Stimulated activated effector memory CD8-positive, alpha-beta T cell treated with anti-CD3 and anti-CD28 coated beads, Interleukin-12 subunit alpha, Interleukin-12 subunit beta, amount 100 ng/mL, for 72 hours (primary cell): Measurements from ENCODE around the gene TEX38.
"Not testable (repeated sequence)": the region's sequence is repeated elsewhere in the genome, so short reads cannot be mapped to it uniquely, and the experiment has no call there.

Source experiments
- ATAC-seq: fragments of 150-1000 bp; cut with Tn5 transposase; 2 replicates; pipeline ENCODE4 v1.10.0; 2021
- DNase-seq, 2 donors: peaks; one replicate each; pipeline ENCODE4 v3.0.0; 2021 to 2022; ENCODE audit warnings: low spot score in 2 of 2
- H3K27ac Mint-ChIP-seq: one replicate; pipeline ENCODE4 v1.8.0; 2022; ENCODE audit warnings: mild to moderate bottlenecking, mixed read lengths
- H3K36me3 Mint-ChIP-seq: one replicate; pipeline ENCODE4 v1.8.0; 2022; ENCODE audit warnings: mild to moderate bottlenecking, mixed read lengths
- H3K4me1 Mint-ChIP-seq: one replicate; pipeline ENCODE4 v1.8.0; 2022; ENCODE audit warnings: mixed read lengths
- H3K4me3 Mint-ChIP-seq: one replicate; pipeline ENCODE4 v1.8.0; 2022; ENCODE audit warnings: mild to moderate bottlenecking, mixed read lengths
- H3K9me3 Mint-ChIP-seq: one replicate; pipeline ENCODE4 v1.8.0; 2022; ENCODE audit warnings: mixed read lengths

TEX38 gene

GRCh38 chr1:46690931-46691421 is 19.3 kb downstream of the TEX38 start:
- peaks cover 99% of the 10 kb centered on the region for H3K36me3 Mint-ChIP-seq

DNA sequence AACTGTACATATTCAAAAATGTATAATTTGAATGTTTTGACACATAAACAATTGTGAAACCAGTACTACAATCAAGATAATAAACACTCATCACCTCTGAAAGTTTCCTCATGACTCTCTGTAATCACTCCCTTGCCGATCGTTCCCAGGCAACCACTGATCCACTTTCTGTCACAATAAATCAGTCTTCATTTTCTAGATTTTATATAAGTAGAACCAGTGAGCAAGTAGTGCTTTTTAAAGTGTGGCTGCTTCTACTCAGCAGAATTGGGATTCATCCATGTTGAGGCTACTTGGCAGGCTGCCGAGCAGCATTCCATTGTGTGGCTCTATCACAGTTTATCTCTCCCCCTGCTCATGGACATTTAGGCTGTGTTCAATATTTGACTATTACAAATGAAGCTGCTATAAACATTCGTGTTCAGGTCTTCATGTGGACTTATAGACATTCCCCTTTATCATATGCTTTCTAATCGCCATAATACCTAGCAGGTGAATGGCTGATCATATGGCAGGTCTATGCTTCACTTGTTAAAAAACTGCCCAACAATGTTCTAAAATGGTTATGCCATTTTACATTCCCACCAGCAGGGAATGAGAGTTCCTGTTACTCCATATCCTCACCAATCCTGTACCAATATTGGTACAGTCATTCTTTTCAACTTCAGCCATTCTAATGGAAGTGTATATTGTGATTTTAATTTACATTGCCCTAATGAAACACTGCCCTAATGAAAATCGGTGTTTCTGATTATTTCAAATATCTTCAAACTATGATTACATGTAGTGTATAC is 20.5 kb downstream of the TEX38 start:
- Mint-ChIP-seq H3K9me3 (peaks cover 3% of the 10 kb centered on the region), H3K36me3 (peaks cover 99% of the 10 kb centered on the region), H3K27ac (peak overlapping the region; percentile 43), H3K4me3 (no peak overlapping the region), H3K4me1 (no peaks in the 10 kb centered on the region)
- ATAC-seq (no peak), DNase-seq (no peak)

More at GRCh38 chr1:46690931-46691421, 19.3 kb downstream of the TEX38 start:
- Mint-ChIP-seq H3K9me3 (peaks cover 3% of the 10 kb centered on the region), H3K27ac (peak overlapping the region; percentile 3), H3K4me1 (no peaks in the 10 kb centered on the region), H3K4me3 (no peak overlapping the region)
- DNase-seq (no peak), ATAC-seq (no peak)

DNA sequence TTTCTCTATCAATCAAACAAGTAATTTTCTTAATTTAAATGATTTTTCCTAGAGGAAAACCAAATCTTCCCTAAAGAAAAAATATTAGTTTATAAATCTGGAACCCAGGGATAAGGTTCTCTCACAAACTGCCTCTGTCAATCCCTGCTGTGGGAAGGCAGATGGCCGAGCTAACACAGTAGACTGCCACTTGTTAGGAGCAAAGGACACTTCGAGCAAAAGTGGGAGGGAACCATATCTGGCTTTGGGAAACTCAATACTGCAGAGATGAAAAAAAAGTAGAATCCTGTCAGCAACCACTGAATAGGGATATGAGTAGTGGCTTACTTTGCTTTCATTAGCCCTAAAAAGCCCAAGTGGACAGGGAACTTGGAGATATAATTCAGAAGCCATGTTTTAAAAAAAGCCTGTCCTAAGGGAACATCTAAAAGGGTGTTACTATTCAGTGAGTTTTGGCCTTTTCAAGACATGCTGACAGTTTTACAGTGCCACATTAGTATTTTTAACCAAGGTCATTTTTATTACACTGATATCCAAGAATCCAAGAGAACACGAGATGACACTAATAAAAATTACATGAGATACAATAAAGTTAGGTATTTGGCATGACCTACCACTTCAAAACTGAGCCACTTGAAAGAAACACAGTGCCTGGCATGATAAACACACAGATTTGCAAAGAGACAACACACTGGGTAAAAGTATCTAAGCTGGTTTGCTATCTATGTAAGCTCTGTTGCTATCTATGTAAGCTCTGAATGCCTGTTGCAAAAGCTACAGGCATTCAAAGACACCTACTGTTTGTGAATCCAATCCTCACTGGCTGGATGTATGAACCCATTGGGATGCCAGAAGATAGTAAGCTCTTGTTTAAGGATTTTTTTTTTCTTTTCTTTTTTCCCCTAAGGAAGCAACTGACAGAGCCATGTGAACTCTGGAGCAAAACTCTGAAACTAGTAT is 21.4 kb downstream of the TEX38 start:
- H3K4me3 Mint-ChIP-seq = no peak overlapping the region
- peaks cover 3% of the 10 kb centered on the region for H3K9me3 Mint-ChIP-seq
- peak overlapping the region; percentile 43 for H3K27ac Mint-ChIP-seq

DNA sequence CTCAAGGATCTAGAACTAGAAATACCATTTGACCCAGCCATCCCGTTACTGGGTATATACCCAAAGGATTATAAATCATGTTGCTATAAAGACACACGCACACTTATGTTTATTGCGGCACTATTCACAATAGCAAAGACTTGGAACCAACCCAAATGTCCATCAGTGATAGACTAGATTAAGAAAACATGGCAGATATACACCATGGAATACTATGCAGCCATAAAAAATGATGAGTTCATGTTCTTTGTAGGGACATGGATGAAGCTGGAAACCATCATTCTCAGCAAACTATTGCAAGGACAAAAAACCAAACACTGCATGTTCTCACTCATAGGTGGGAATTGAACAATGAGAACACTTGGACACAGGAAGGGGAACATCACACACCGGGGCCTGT is 23.0 kb downstream of the TEX38 start:
- not testable (repeated sequence) for H3K27ac Mint-ChIP-seq, ATAC-seq, H3K9me3 Mint-ChIP-seq, DNase-seq, H3K4me3 Mint-ChIP-seq
- H3K36me3 Mint-ChIP-seq = peaks cover 88% of the 10 kb centered on the region
- H3K4me1 Mint-ChIP-seq = peaks cover 14% of the 10 kb centered on the region

More for the DNA sequence above, 21.4 kb downstream of the TEX38 start:
- H3K36me3 Mint-ChIP-seq = peaks cover 98% of the 10 kb centered on the region
- ATAC-seq (no peak), DNase-seq (no peak)
- no peaks in the 10 kb centered on the region for H3K4me1 Mint-ChIP-seq

DNA sequence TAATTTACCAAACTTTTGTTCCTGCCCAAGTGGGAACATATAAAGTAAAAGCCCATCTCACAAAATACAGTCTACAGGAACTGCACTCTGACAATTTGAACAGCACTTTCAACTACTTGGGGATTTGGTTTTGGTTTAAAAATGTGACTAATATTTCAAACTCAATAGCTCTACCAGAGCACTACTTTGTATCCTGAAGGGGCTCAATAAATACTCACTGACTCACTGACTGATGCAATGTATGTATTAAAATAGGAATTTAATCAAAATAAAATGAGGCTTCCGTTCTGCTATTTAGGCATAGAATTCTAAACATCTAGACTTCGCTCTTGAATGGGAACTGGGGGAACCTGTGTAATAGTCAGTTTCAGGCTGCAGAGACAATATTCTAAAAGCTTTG is 25.4 kb downstream of the TEX38 start:
- ATAC-seq (no peak), DNase-seq (no peak)
- no peak overlapping the region for H3K4me3 Mint-ChIP-seq
- peaks cover 34% of the 10 kb centered on the region for H3K4me1 Mint-ChIP-seq
- H3K27ac Mint-ChIP-seq = peak overlapping the region; percentile 3
- H3K36me3 Mint-ChIP-seq = peaks cover 79% of the 10 kb centered on the region
- peaks cover 3% of the 10 kb centered on the region for H3K9me3 Mint-ChIP-seq

GRCh38 chr1:46699666-46700065 is 28.0 kb downstream of the TEX38 start:
- ATAC-seq (peak; percentile 13), DNase-seq (no peak)
- peaks cover 3% of the 10 kb centered on the region for H3K9me3 Mint-ChIP-seq
- peaks cover 45% of the 10 kb centered on the region for H3K4me1 Mint-ChIP-seq
- peaks cover 76% of the 10 kb centered on the region for H3K36me3 Mint-ChIP-seq
- no peak overlapping the region for H3K4me3 Mint-ChIP-seq
- peak overlapping the region; percentile 2 for H3K27ac Mint-ChIP-seq

GRCh38 chr1:46703927-46704641 is 32.4 kb downstream of the TEX38 start:
- Mint-ChIP-seq H3K4me3 (no peak overlapping the region), H3K9me3 (no peaks in the 10 kb centered on the region), H3K36me3 (peaks cover 83% of the 10 kb centered on the region), H3K4me1 (peaks cover 38% of the 10 kb centered on the region), H3K27ac (peak overlapping the region; percentile 43)
- DNase-seq = no peak
- no peak for ATAC-seq

- peaks cover 93% of the 10 kb centered on the region for H3K36me3 Mint-ChIP-seq
- DNase-seq (no peak), ATAC-seq (peak; percentile 48)
- H3K9me3 Mint-ChIP-seq = no peaks in the 10 kb centered on the region
- no peak overlapping the region for H3K27ac Mint-ChIP-seq
- peaks cover 34% of the 10 kb centered on the region for H3K4me1 Mint-ChIP-seq
- H3K4me3 Mint-ChIP-seq = no peak overlapping the region
Measured at GRCh38 chr1:46705408-46705807, 33.8 kb downstream of the TEX38 start.

DNA sequence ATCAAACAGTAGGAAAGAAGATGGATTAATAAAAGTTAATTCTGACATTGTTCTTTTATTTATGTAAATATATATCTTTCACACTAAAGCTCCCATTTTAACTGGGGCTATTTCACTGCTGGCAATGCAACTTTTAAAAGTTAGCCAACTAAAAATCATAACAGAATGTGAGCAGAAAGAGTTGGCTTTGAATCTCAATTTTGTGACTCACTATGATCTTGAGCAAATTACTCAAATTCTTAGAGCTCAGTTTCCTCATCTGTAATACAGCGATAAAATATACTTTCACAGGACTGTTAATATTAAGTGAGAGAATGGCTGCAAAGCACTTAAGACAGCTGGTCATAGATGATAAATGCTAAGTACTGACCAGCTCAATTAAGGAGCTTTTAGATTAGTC is 36.5 kb downstream of the TEX38 start:
- H3K4me1 Mint-ChIP-seq = peaks cover 12% of the 10 kb centered on the region
- no peak overlapping the region for H3K4me3 Mint-ChIP-seq
- no peaks in the 10 kb centered on the region for H3K9me3 Mint-ChIP-seq
- H3K27ac Mint-ChIP-seq = peak overlapping the region; percentile 57
- H3K36me3 Mint-ChIP-seq = peaks cover 99% of the 10 kb centered on the region
- ATAC-seq (no peak), DNase-seq (no peak)

GRCh38 chr1:46714976-46715375 is 43.3 kb downstream of the TEX38 start:
- DNase-seq = no peak
- ATAC-seq = no peak
- Mint-ChIP-seq H3K4me3 (no peak overlapping the region), H3K36me3 (peaks cover 80% of the 10 kb centered on the region), H3K9me3 (no peaks in the 10 kb centered on the region), H3K27ac (no peak overlapping the region), H3K4me1 (peaks cover 30% of the 10 kb centered on the region)

DNA sequence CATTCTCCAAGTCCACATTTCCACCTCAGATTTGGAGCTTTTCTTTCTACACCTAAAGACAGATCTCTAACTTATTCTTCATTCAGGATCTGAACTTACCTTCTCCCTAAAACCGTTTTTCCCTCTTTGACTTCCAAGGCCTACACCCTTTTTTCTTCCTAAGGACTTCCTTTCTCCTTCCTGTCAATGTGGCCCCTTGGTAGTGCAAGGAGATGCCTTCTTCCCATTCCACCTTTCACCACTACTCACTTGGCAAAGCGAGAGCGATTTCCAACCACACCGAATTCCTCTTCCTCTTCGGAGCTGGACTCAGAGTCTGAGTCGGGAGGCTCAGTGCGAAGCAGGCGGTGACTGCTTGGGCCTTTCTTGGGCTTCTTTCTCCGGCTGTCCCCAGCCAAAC is 46.0 kb downstream of the TEX38 start:
- Mint-ChIP-seq H3K36me3 (peaks cover 53% of the 10 kb centered on the region), H3K4me1 (peaks cover 31% of the 10 kb centered on the region), H3K9me3 (no peaks in the 10 kb centered on the region), H3K27ac (peak overlapping the region; percentile 82), H3K4me3 (peak overlapping the region; percentile 89)
- ATAC-seq = no peak
- no peak for DNase-seq

- Mint-ChIP-seq H3K27ac (peak overlapping the region; percentile 82), H3K4me1 (peaks cover 31% of the 10 kb centered on the region), H3K4me3 (peak overlapping the region; percentile 89), H3K9me3 (no peaks in the 10 kb centered on the region), H3K36me3 (peaks cover 46% of the 10 kb centered on the region)
- ATAC-seq = no peak
- no peak for DNase-seq
Measured at GRCh38 chr1:46718340-46718726, 46.7 kb downstream of the TEX38 start.

DNA sequence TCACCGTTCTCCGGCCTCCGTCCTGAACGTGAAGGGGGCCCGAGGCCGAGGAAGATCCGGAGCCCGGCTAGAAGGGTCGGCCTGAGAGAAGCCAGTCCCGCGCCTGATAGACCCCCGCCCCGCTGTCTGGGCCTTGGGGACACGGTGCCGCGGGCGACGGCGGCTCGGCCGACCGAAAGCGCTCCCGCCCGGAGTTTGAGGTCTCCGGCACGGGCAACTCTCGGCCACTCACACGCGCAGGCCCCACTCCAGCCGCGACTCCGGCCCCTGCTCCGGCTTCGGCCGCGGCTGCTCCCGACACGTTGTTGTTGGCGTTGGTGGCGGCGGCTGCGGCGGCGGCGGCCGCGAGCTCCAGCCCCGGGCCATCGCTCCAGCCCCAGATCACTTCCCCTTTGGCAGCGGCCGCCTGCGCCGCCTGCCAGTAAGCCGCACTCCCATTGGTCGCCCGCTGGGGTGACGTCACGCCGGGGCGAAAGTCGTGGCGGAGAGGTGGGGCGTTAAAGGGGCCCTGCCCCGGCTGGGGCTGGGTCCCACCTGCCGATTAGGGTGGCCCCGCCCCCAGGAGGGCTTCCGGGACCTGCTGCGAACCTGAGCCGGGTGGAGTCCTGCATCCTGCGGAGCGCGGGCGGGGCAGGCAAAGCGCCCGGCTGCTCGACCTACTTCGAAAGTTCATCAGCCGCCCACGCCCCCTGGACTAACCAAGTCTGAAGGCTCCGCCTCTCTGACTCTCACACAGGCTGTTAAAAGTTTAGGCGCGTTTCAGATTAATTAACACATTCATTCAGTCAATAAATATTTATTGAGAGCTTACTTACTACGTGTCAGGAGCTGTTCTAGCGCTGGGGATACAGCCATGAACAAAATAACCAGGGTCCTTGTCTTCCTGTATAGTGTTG is 47.3 kb downstream of the TEX38 start, which contains the start of gene EFCAB14:
TSS of gene EFCAB14 (minus strand) at position 388 of the 896 bp plus-strand sequence. CDS start 1,027 bp downstream, outside the sequence.
- Mint-ChIP-seq H3K4me1 (peaks cover 31% of the 10 kb centered on the region), H3K36me3 (peaks cover 40% of the 10 kb centered on the region), H3K9me3 (no peaks in the 10 kb centered on the region), H3K4me3 (peak within 1 kb of the TSS; percentile 89), H3K27ac (peak within 1 kb of the TSS; percentile 82)
- DNase-seq (peak; percentile 99 to 100), ATAC-seq (peak; percentile 98)

DNA sequence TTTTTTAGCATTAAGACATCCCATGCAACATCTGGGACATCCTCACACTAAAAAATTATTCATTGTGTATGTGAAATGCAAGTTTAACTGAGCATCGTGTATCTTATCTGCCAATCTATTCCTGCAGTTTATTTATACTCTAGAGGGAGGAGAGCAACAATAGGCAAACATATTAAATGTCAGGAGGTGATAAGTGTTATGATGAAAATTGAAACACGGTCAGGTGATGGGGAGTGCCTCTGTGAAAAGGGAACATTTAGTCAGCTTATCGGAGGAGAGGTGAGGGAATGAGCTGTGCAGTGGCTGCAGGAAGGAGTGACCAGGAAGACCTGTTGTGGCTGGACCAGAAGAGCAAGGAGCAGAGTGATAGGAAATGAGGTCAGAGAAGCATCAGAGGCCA is 48.0 kb downstream of the TEX38 start:
- DNase-seq = no peak
- H3K4me3 Mint-ChIP-seq = peak overlapping the region; percentile 89
- peaks cover 33% of the 10 kb centered on the region for H3K36me3 Mint-ChIP-seq
- peak overlapping the region; percentile 82 for H3K27ac Mint-ChIP-seq
- H3K9me3 Mint-ChIP-seq = no peaks in the 10 kb centered on the region
- ATAC-seq = no peak
- peaks cover 31% of the 10 kb centered on the region for H3K4me1 Mint-ChIP-seq
